ENCODE data around the gene RINL. TPM values are rescaled to one million over a fixed set of nuclear protein-coding genes. Genes with fewer than 3 reads are reported as not detected.
A peak's percentile ranks its signal among the peaks of the same experiment; 100 is the strongest.

RINL gene
- polyA plus RNA-seq, 1 of the 3 experiments (the other 2 are of a cell fraction), result 3.8 TPM

GRCh38 chr19:38831142-38831605, 46.9 kb downstream of the RINL start:
- peak overlapping the region; percentile 52; the same call in 1 of the 2 replicates for H2AFZ ChIP-seq (ENCODE audit: low read depth)
- H3K4me1 ChIP-seq (ENCODE audit: control insufficient read depth in 1 of 2, insufficient read depth in 2 of 2, low read depth in 1 of 2, low read length in 1 of 2), result peaks cover 9 to 35% of the 10 kb centered on the region in 2 experiments; a peak in 3 of 4 replicates
- peak overlapping the region; percentile 84 for H3K4me2 ChIP-seq
- peaks cover 13% of the 10 kb centered on the region; the same call in 1 of the 2 replicates for H3K79me2 ChIP-seq (ENCODE audit: insufficient read depth)
- no peaks in the 10 kb centered on the region for H3K9me3 ChIP-seq
- peaks cover 46% of the 10 kb centered on the region for H3F3A ChIP-seq (replicated peaks; ENCODE audit: insufficient read depth)
- ChIA-PET CTCF (interaction anchor here (0.7 to 1.4 kb wide), 3 partner anchors 38 to 99 kb away, joined by 3 to 4 read pairs (median 4); partner anchors contain the start of genes MRPS12 and SARS2), POLR2A (interaction anchor here (0.6 to 2.3 kb wide), 7 partner anchors 9 to 99 kb away, joined by 3 to 10 read pairs (median 5); partner anchors contain the start of genes MRPS12 and SARS2)
- DNase-seq, result peak; percentile 72
- H4K20me1 ChIP-seq (ENCODE audit: insufficient read depth), result 0 out of 2 replicates have a peak, but pooled peaks cover 4% of the 10 kb centered on the region
- H3K36me3 ChIP-seq (replicated peaks in 1 of 2; ENCODE audit: control insufficient read depth in 1 of 2, insufficient read depth in 2 of 2, low read length in 1 of 2), result peaks cover 0 to 22% of the 10 kb centered on the region in 2 experiments
- H3K27me3 ChIP-seq (ENCODE audit: insufficient read depth), result no peaks in the 10 kb centered on the region
- peak overlapping the region; percentile 60 to 64 for H3K4me3 ChIP-seq (ENCODE audit: low read depth in 2 of 2, low read length in 1 of 2)
- H3K9ac ChIP-seq, result peak overlapping the region; percentile 83
- WGBS (ENCODE audit: low lambda C conversion rate), result 4% methylated on average over 13 of the region's 16 CpGs
- TF ChIP-seq USF1 (IDR thresholded peaks at IDR 0.05; ENCODE audit: borderline replicate concordance, low read depth) (no peak), MXI1 (IDR thresholded peaks at IDR 0.05; ENCODE audit: low read depth, low read length) (no peak; the same call in 1 of the 2 replicates), CHD2 (IDR thresholded peaks at IDR 0.05; ENCODE audit: low read length, partially characterized antibody) (peak; percentile 8), FOSL2 (IDR thresholded peaks at IDR 0.05; ENCODE audit: borderline replicate concordance, low read depth) (no peak), GABPA (IDR thresholded peaks at IDR 0.05; ENCODE audit: low read depth) (no peak), USF2 (IDR thresholded peaks at IDR 0.05; ENCODE audit: borderline replicate concordance, low read depth, low read length) (no peak), ZBTB33 (IDR thresholded peaks at IDR 0.05; ENCODE audit: borderline replicate concordance, low read depth) (no peak), GATA2 (CRISPR knock-in tag; IDR thresholded peaks at IDR 0.05) (no peak), SIN3A (IDR thresholded peaks at IDR 0.05; ENCODE audit: borderline replicate concordance, low read depth, low read length) (0 out of 2 replicates have a peak, but pooled peaks have one; percentile 10), FOXJ3 (CRISPR knock-in tag; IDR thresholded peaks at IDR 0.05) (no peak), TCF12 (IDR thresholded peaks at IDR 0.05) (no peak), TAF1 (IDR thresholded peaks at IDR 0.05; ENCODE audit: borderline replicate concordance, low read depth, low read length) (peak; percentile 23; the same call in 1 of the 2 replicates), POLR2AphosphoS5 (IDR thresholded peaks at IDR 0.05; ENCODE audit: low read depth, low read length) (0 out of 2 replicates have a peak, but pooled peaks have one; percentile 1), RFX5 (IDR thresholded peaks at IDR 0.05; ENCODE audit: low read length) (no peak), JUND (IDR thresholded peaks at IDR 0.05) (no peak), SMC3 (IDR thresholded peaks at IDR 0.05; ENCODE audit: low read depth, low read length) (no peak), TEAD4 (IDR thresholded peaks at IDR 0.05; ENCODE audit: borderline replicate concordance, insufficient read depth) (no peak), EP300 (IDR thresholded peaks at IDR 0.05; ENCODE audit: borderline replicate concordance in 1 of 2, low read depth in 1 of 2, low read length in 1 of 2) (no peak; a peak in 1 of 4 replicates)
- H3K27ac ChIP-seq (ENCODE audit: low read depth in 2 of 2, low read length in 1 of 2), result peak overlapping the region; percentile 89 to 91
- H3K9me2 ChIP-seq, result no peaks in the 10 kb centered on the region
